ENCODE data around the gene AKIP1.

DNA sequence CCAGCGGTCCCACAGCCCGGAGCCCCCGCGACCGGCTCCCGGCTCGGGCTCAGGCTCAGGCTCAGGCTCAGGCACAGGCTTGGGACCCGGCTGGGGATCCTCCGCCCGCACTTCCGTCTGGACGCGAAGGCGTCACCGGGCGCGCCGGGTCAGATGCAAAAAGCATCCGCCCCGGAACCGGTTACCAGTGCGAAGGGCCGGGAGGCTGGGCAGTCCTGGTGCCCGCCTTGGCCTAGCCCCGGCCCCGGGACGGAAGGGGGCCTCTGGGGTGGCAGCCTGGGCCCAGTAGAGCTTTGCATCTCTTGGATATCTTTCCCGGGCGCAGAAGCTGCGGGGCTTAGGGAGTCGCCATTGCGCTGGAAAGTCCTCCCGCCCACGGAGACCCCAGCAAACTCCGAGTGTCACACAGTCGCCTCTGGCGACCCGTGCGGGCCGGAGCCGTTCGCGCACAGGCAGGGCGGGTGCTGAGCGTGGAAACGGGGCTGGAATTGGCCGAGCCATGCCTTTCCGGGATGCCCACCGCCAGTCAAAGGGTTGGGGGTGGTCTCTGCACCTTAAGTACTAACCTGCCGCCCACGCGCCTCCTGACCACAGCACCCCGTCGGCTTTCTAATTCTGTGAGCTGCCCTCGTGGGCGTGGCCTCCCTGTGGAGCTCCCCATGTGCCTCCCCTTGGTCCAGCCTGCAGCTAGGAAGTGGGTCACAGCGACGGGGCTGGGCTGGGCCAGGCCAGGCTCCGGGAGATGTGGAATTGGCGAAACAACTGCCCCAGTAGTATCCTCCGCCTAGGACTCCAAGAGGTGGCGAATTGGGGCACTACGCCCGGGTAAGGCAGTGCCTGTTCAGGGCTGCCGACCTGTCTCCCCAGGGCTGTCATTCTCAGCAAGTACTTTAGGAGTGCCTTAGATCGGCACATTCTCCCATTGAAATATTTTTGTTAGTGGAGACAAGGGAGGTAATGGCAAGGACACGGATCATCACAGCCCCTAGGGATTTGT is 53.6 kb downstream of the AKIP1 start, which contains the start of gene TMEM9B:
- no peak for TF ChIP-seq CTCF (conservative IDR thresholded peaks at IDR 0.05; ENCODE audit: low read length)
- TF ChIP-seq EZH2phosphoT487 (IDR thresholded peaks at IDR 0.05; ENCODE audit: borderline replicate concordance, low read depth, low read length) = no peak

Measured in OCI-LY7 (cell line).